Stomach (tissue), 4 donors: ENCODE data around the gene TFCP2L1.

Experiments
- POLR2A ChIP-seq, 4 donors: fragments of 450-650 bp; IDR thresholded peaks; one replicate each; pipeline ENCODE4 v1.6.1; 2016; ENCODE audit warnings: antibody characterized with exemption in 4 of 4, control low read depth in 2 of 4, mild to moderate bottlenecking in 1 of 4, moderate library complexity in 1 of 4
- TF ChIP-seq, protein P1 (sequence below), 7 experiments: fragments of 450-650 bp in 4 of 7; fragments of 200-600 bp in 3 of 7; sonication (generic) in 3 of 7; IDR thresholded peaks; one replicate each; pipeline ENCODE4 v1.5.1; 2016 to 2019; ENCODE audit warnings: antibody characterized with exemption in 7 of 7, control low read depth in 2 of 7, mild to moderate bottlenecking in 1 of 7

DNA sequence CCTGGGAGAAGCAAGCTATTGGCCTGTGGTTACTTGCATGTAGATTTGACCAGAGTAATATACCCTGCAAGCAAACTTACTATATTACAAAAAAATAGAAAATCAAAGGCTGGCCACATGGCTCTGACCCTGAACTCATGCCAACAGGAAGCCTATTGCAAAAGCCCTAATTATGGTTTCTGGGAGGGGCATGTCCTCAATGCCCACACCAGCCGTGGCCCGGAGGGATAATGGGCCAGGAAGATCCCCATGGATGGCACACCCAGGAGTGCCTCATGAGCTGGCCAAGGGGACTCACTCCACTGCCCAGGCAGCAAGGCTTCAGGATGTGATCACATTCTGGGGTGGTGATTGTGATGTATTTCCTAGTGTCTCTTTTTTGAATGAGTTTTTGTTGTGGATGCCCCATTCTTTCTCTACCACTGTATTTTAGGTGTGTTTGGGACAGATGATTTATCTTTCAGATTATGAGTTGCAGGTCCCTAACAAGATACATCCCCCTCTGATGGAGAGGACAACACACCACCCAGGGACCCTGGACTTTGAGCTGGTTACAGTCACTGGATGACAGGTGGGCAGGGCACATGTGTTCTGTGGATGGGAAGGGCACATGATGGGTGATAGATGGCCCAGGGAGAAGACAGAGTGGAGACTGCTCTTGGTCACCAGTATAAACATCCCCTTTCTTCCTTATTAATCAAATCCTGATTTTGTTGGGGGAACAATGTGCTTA lies 18.7 kb upstream of the TFCP2L1 start:
- TF ChIP-seq, protein P1, sequence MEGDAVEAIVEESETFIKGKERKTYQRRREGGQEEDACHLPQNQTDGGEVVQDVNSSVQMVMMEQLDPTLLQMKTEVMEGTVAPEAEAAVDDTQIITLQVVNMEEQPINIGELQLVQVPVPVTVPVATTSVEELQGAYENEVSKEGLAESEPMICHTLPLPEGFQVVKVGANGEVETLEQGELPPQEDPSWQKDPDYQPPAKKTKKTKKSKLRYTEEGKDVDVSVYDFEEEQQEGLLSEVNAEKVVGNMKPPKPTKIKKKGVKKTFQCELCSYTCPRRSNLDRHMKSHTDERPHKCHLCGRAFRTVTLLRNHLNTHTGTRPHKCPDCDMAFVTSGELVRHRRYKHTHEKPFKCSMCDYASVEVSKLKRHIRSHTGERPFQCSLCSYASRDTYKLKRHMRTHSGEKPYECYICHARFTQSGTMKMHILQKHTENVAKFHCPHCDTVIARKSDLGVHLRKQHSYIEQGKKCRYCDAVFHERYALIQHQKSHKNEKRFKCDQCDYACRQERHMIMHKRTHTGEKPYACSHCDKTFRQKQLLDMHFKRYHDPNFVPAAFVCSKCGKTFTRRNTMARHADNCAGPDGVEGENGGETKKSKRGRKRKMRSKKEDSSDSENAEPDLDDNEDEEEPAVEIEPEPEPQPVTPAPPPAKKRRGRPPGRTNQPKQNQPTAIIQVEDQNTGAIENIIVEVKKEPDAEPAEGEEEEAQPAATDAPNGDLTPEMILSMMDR (IDR thresholded peaks at IDR 0.05) = no peak
- TF ChIP-seq POLR2A (IDR thresholded peaks at IDR 0.05) = no peak
